ENCODE measurements around the gene IL16.

Gene IL16

GRCh38 chr15:81160312-81161159, 36.1 kb upstream of the IL16 start:
- H3K4me1 ChIP-seq (ENCODE audit: low read depth, poor library complexity, severe bottlenecking): no peaks in the 10 kb centered on the region
- no peak overlapping the region for H2AFZ ChIP-seq (ENCODE audit: low read depth)
- no peaks in the 10 kb centered on the region for H4K20me1 ChIP-seq (ENCODE audit: insufficient read depth)
- H3K4me3 ChIP-seq (IDR thresholded peaks at IDR 0.05; ENCODE audit: insufficient read depth, low read depth, low read length): no peak overlapping the region
- H3K27me3 ChIP-seq (ENCODE audit: insufficient read depth, low read depth): no peaks in the 10 kb centered on the region
- no peak overlapping the region for H3K9ac ChIP-seq
- no peak overlapping the region for H3K27ac ChIP-seq
- H3K4me2 ChIP-seq: no peak overlapping the region
- TF ChIP-seq CTCF (conservative IDR thresholded peaks at IDR 0.05; ENCODE audit: low read depth, low read length): no peak
- H3K36me3 ChIP-seq (ENCODE audit: insufficient read depth): no peaks in the 10 kb centered on the region
- no peaks in the 10 kb centered on the region for H3K79me2 ChIP-seq (ENCODE audit: insufficient read depth, low read depth)

- no peaks in the 10 kb centered on the region for H3K79me2 ChIP-seq (ENCODE audit: insufficient read depth, low read depth)
- H2AFZ ChIP-seq (ENCODE audit: low read depth): no peak overlapping the region
- no peaks in the 10 kb centered on the region for H3K27me3 ChIP-seq (ENCODE audit: insufficient read depth, low read depth)
- no peak overlapping the region for H3K4me2 ChIP-seq
- no peaks in the 10 kb centered on the region for H4K20me1 ChIP-seq (ENCODE audit: insufficient read depth)
- no peaks in the 10 kb centered on the region for H3K36me3 ChIP-seq (ENCODE audit: insufficient read depth)
- TF ChIP-seq CTCF (conservative IDR thresholded peaks at IDR 0.05; ENCODE audit: low read depth, low read length): no peak
- no peaks in the 10 kb centered on the region for H3K4me1 ChIP-seq (ENCODE audit: low read depth, poor library complexity, severe bottlenecking)
- H3K4me3 ChIP-seq (IDR thresholded peaks at IDR 0.05; ENCODE audit: insufficient read depth, low read depth, low read length): no peak overlapping the region
- H3K27ac ChIP-seq: no peak overlapping the region
- H3K9ac ChIP-seq: no peak overlapping the region
These were observed 35.5 kb upstream of the IL16 start for GRCh38 chr15:81161160-81161673.

- Histone ChIP-seq H3K27me3 (ENCODE audit: insufficient read depth, low read depth) (no peaks in the 10 kb centered on the region), H2AFZ (ENCODE audit: low read depth) (no peak overlapping the region), H4K20me1 (ENCODE audit: insufficient read depth) (no peaks in the 10 kb centered on the region), H3K4me2 (no peak overlapping the region), H3K9ac (no peak overlapping the region), H3K4me3 (IDR thresholded peaks at IDR 0.05; ENCODE audit: insufficient read depth, low read depth, low read length) (no peak overlapping the region), H3K36me3 (ENCODE audit: insufficient read depth) (no peaks in the 10 kb centered on the region), H3K79me2 (ENCODE audit: insufficient read depth, low read depth) (no peaks in the 10 kb centered on the region), H3K4me1 (ENCODE audit: low read depth, poor library complexity, severe bottlenecking) (no peaks in the 10 kb centered on the region), H3K27ac (no peak overlapping the region)
- no peak for TF ChIP-seq CTCF (conservative IDR thresholded peaks at IDR 0.05; ENCODE audit: low read depth, low read length)
These were observed 34.8 kb upstream of the IL16 start for GRCh38 chr15:81161851-81162250.

- H4K20me1 ChIP-seq (ENCODE audit: insufficient read depth): no peaks in the 10 kb centered on the region
- no peak for TF ChIP-seq CTCF (conservative IDR thresholded peaks at IDR 0.05; ENCODE audit: low read depth, low read length)
- no peak overlapping the region for H3K27ac ChIP-seq
- H3K27me3 ChIP-seq (ENCODE audit: insufficient read depth, low read depth): no peaks in the 10 kb centered on the region
- H3K4me2 ChIP-seq: no peak overlapping the region
- H3K9ac ChIP-seq: no peak overlapping the region
- H3K36me3 ChIP-seq (ENCODE audit: insufficient read depth): no peaks in the 10 kb centered on the region
- H3K4me3 ChIP-seq (IDR thresholded peaks at IDR 0.05; ENCODE audit: insufficient read depth, low read depth, low read length): no peak overlapping the region
- H3K79me2 ChIP-seq (ENCODE audit: insufficient read depth, low read depth): no peaks in the 10 kb centered on the region
- no peak overlapping the region for H2AFZ ChIP-seq (ENCODE audit: low read depth)
- H3K4me1 ChIP-seq (ENCODE audit: low read depth, poor library complexity, severe bottlenecking): no peaks in the 10 kb centered on the region
These were observed 32.5 kb upstream of the IL16 start for GRCh38 chr15:81163961-81164800.
